GM19035 (cell line): ENCODE measurements around the gene NUTF2.
"Not testable (repeated sequence)": the region's sequence is repeated elsewhere in the genome, so short reads cannot be mapped to it uniquely, and the experiment has no call there.

Experiments
- ATAC-seq: cut with Tn5 transposase; IDR thresholded peaks from one replicate; pipeline ENCODE4 v1.9.1; 2021; ENCODE audit not compliant: unreplicated experiment

NUTF2 gene

DNA sequence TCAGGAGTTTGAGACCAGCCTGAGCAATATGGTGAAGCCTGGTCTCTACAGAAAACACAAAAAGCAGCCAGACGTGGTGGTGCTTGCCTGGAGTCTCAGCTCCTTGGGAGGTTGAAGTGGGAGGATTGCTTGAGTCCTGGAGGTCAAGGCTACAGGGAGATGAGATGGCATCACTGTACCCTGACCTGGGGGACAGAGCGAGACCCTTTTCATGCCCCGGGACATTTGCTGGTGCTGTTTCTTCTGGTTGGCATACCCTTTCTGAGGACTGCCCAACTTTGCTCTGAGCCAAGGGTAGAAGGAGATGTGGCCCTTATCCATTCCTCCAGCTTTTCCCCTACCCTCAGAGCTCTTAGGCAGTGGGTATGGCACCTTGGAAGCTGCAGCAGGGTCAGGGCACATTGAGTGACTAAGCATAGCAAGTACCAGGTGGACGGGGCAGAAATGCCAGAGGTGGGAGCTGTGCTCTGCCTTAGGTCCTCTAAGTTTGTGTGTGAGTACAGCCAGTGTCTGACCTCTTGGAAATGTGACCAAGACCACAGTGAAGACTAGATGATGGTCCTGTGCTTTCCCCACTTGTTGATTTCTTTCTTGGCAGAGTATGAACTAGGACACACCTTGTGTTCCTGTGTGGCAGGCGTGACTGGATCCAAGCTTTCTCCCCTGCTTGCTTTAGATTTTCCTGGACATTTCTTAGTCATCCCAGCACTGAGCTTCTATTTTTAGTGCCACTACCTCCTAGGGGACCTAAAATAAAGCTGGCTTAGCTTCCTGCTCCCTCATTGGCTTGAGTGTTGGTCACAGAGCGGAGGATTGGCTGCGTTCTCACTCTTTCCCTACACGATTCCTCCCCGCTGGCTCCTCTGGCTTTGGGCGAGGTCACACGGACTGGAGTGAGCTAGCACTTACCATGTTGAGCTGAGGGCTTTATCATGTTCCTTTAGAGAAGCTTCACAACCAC is 16.2 kb downstream of the NUTF2 start:
- no peak for ATAC-seq

DNA sequence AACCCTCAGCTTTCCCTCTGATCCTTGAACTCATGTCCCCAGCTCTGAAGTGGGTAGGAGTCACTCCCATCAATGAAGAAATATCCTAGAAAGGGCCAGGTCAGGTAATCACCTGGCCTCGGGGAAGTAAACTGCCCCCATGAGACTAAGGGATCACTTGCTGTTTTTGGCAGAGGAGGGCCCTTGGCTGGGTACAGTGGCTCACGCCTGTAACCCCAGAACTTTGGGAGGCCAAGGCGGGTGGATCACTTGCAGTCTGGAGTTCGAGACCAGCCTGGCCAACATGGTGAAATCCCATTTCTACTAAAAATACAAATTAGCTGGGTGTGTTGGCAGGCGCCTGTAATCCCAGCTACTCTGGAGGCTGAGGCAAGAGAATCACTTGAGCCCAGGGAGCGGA is 17.3 kb downstream of the NUTF2 start:
- not testable (repeated sequence) for ATAC-seq

DNA sequence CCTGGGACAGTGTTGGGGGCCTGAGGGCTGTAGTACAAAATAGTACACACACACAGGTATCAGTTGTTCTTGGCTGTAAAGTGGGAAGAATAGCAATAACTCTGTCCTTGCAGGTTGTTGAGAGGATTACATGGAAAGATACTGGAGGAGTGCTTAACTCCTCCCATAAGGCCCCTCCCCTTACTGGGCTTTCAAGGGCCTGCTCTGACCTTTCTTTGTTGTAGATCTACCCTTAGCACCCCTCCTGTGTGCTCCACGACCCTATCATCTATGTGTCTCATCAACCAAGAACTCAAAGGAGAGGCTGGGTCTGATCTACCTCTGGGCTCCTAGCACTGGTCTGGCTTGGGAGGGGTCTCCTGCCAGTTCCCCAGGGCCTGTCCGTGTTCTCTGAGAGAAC is 17.9 kb downstream of the NUTF2 start:
- no peak for ATAC-seq

DNA sequence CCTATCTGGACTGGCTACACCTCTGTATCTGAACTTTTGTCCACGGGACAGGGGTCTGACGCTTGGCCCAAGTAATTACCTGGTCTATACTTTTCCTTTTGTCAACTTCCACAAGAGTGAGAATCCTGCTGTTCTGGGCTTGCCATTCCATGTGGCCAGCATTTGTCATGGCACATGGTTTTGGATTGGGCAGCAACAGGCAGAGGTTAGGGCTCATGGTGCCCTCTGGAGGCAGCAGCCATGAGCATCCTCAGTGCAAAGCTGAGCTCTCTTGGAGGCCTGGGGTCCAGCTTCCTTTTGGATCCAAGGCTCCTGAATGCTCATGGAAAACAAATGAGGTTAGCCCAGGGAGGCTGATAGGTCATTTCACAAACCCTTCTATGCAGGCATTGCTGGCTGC is 18.6 kb downstream of the NUTF2 start:
- no peak for ATAC-seq

DNA sequence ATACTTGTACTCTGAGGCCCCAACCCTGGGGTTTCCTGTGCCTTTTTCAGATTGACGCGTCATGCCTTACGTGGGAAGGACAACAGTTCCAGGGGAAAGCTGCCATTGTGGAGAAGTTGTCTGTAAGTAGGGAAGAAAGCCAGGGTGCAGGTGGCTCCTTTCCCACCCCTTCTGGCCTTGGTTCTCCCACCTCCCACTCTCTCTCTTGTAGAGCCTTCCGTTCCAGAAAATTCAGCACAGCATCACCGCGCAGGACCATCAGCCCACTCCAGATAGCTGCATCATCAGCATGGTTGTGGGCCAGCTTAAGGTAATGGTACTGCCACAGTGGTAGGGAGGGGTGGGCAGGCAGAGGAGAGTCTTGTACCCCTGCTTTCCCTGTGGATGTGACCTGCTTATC is 21.6 kb downstream of the NUTF2 start:
- no peak for ATAC-seq

DNA sequence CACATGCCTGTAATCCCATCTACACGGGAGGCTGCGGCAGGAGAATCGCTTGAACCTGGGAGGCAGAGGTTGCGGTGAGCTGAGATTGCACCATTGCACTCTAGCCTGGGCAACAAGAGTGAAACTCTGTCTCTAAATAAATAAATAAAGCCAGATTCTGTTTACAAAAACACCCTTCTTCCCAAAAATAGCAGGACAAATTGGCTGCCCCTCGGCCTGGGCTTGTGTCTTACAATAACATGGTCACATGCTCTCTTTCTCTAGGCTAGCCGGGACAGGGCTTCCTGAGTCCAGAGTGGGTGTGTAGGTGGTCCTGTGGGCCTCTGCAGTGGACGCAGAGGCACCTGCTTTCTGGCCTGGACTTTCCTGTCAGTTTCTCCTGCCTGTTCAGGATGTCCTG is 22.9 kb downstream of the NUTF2 start:
- ATAC-seq = no peak

DNA sequence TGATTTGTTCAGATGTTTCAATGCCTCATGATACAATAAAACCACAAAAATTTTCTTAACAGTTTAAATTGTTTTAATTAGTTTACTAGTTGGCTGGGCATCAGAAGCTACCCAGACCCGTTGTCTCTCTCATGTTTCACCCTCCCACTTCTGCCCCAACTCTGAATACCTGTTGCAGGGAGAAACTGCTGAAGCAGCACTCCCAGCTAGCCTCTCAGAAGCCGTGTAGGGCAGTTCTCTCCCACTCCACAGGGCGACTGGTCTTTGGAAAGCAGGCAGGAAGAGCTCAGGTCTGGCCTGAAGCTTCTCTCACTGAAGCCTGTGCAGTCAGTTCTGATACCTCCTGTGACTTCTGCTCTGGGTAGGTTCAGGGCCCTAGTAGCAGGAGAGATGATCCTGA is 24.5 kb downstream of the NUTF2 start:
- no peak for ATAC-seq

DNA sequence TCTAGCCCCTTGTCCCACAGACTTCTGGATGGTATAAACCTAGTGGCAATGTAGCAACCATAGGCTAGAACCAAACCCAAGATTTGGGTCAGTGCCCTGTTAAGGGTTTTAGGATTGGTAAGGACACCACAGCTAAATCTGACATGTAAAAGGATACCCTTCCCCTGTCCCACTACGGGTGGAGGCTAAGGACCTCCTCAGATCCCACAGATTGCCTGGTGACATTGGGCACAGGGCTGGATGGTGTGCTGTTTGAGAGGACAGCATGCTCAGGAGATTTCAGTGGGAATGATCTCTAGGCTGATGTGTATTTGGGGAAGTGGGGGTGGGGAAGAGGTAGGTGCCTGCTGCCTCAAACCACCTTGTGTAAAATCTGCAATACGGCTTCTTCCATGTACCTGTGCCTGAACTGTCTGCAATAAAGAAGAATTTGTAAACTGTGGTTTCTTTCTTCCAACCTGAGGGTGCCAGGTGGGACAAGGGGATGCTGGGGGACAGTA is 25.4 kb downstream of the NUTF2 start:
- ATAC-seq = no peak

DNA sequence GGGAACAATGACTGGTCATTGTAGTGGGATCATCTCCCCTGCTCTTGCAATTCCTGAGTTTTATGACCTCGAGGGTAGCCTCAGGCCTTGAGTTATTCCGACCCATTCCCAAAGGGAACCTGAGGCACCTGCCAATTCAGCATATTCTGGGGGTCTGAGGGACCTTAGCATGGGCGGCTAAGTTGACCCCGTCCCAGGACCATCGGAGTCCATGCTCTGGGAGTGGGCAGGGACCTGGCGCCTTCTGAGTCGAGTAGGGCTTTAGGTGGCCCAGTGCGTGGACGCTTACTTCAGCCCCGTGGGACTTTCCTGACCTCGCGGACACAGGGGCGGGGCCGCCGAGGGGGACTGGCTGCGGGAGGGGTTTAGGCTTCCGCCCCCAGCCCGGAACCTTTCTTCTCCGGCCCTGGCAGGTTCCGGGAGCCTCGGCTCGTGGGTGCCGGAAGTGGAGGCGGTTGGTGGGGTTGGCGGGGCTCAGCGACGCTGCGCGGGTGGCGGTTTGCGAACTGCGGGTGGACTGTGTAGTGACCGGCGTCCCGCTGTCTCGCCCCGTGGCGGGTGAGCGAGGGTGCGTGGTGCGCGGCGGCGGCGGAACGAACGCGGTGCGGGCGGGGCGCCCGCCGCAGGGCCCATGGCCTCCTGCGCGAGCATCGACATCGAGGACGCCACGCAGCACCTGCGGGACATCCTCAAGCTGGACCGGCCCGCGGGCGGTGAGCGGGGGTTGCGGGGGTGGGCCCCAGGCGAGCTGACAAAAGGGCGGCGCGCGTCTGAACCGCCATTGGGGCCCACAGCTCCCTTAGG is 26.1 kb downstream of the NUTF2 start, which contains the start of gene EDC4:
Gene EDC4 (plus strand): TSS at position 422 of the 804 bp plus-strand sequence. CDS start 210 bp downstream, at position 632.
- peak; percentile 78 for ATAC-seq

DNA sequence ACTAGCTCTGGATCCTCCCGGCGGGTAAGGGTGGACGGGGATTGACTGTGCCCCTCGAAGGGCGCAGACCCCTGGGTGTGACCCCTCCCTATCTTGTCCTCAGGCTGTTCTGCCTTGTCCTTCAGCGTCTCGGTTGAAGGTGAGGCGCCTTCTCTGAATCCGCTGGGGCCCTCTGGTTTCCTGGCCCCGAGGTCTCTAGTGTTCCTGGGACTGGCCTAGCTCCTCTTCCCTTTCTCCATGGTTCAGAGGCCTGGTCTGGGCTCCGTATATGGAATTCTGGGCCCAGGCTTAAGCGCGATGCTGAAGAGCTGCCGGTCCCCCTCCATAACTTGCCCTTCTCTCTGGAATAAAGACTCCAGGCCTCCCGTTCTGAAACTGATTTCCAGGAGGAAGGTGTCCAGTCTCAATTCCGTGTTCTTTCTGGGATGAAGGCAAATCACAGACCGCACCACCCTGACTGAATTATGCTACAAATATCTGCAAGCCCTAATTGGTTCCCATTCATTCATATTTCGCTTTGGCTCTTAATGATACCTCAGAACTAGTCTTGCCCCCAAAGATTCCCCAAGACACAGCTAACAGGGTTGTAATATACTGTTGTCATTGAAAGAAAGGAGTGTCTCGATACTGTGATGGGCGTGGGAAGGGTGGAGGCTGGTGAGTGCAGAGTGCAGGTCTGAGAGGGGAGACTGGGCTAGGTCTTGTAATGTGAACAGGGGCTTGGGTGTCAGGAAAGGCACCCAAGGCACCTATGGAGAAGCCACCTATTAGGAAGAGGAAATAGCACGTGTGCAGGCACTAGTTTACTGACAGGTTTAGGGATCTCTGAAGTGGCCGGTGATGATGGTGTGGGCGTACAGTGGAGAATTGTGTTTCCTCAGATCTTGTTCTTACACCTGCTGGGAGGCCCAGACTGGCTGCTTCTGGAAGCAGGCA is 27.0 kb downstream of the NUTF2 start:
- ATAC-seq = peak; percentile 24

DNA sequence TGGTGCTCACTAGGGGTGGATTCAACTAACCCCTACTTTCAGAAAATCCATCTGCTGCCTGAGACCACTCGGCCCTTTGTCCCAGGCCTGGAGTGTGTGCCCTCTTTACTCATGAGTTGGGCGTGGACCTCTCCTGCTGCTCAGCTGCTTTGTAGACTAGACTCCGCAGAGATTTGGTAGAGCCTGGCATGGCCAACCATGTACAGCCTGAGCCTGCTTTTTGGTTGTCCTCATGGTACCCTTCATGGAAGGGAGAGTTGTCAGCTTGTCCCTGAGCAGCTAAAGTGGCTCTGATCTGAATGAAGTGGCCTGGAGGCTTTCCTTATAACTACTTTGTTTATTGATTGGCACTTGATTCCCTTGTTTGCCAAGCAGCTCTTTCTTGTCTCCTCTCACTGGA is 27.6 kb downstream of the NUTF2 start:
- ATAC-seq = no peak

DNA sequence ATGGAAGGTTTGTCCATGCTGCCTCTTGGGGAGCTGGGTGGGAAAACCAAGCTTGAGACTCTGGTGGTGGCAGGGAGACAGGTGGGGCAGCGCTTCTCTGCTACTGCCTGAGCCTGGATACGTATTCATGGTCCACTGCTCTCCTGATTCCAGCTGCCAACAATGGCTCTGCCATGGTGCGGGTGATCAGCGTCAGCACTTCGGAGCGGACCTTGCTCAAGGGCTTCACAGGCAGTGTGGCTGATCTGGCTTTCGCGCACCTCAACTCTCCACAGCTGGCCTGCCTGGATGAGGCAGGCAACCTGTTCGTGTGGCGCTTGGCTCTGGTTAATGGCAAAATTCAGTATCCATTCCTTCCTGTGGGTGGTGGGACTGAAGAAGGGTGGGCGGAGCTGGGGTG is 30.3 kb downstream of the NUTF2 start:
- ATAC-seq = no peak

DNA sequence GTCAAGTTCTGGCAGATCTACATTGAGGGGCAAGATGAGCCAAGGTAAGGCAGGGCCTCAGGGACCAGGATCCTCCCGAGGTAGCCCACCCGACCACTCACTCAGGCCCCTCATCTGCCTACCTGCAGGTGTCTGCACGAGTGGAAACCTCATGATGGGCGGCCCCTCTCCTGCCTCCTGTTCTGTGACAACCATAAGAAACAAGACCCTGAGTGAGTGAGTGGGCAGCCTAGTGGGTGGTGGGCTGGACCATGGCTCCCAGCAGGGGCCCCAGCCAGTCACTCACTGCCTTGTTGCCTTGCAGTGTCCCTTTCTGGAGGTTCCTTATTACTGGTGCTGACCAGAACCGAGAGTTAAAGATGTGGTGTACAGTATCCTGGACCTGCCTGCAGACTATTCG is 31.5 kb downstream of the NUTF2 start:
- no peak for ATAC-seq

DNA sequence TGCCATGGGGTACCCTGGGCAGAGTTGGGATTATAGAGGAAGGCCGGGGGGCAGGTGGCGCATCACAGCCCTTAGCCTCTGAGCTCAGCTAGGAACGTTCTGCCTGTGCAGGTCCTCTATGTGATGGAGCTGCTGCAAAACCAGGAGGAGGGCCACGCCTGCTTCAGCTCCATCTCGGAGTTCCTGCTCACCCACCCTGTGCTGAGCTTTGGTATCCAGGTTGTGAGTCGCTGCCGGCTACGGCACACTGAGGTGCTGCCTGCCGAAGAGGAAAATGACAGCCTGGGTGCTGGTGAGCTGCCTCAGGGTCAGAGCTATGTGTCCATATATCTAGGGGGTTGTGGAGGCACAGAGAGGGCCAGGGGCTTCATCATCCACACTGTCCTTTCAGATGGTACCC is 32.1 kb downstream of the NUTF2 start:
- ATAC-seq = no peak

DNA sequence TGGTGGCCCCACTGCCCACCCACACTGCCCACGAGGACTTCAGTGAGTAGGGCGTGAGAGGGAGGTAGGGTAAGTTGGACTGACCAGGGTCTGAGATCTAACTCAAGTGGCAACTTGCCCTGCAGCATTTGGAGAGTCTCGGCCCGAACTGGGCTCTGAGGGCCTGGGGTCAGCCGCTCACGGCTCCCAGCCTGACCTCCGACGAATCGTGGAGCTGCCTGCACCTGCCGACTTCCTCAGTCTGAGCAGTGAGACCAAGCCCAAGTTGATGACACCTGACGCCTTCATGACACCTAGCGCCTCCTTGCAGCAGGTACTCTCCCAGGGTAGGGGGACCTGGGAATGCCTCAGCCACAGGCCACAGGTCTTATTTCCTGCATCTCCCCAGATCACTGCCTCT is 32.7 kb downstream of the NUTF2 start:
- no peak for ATAC-seq

DNA sequence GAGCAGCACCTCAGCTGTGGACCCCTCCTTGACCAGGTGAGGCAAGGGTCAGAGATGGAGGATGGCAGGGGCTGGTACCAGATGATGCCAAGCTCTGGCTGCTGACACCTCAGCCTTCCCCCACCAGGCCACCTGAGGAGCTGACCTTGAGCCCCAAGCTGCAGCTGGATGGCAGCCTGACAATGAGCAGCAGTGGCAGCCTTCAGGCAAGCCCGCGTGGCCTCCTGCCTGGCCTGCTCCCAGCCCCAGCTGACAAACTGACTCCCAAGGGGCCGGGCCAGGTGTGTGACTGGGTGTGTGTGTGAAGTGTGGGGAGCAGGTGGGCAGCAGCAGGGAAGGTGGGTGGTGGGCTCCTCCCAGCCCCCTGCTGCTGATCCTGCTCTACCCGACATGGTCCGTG is 33.2 kb downstream of the NUTF2 start:
- no peak for ATAC-seq

DNA sequence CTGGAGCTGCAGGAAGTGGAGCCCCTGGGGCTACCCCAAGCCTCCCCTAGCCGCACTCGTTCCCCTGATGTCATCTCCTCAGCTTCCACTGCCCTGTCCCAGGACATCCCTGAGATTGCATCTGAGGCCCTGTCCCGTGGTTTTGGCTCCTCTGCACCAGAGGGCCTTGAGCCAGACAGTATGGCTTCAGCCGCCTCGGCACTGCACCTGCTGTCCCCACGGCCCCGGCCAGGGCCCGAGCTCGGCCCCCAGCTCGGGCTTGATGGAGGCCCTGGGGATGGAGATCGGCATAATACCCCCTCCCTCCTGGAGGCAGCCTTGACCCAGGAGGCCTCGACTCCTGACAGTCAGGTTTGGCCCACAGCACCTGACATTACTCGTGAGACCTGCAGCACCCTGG is 33.9 kb downstream of the NUTF2 start:
- ATAC-seq = no peak

DNA sequence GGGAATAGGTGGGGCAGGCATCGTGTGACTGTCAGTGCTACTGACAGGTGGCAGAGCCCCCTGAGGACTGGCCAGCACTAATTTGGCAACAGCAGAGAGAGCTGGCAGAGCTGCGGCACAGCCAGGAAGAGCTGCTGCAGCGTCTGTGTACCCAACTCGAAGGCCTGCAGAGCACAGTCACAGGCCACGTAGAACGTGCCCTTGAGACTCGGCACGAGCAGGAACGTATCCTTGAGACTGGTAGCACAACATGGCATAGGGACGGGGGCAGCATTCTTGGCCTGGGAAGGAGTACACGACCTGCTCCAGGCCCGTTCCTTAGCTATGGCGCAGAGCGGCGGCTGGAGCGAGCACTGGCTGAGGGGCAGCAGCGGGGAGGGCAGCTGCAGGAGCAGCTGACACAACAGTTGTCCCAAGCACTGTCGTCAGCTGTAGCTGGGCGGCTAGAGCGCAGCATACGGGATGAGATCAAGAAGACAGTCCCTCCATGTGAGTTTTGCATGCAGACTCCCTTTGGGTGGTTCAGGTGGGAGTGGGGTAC is 35.0 kb downstream of the NUTF2 start:
- ATAC-seq = no peak

DNA sequence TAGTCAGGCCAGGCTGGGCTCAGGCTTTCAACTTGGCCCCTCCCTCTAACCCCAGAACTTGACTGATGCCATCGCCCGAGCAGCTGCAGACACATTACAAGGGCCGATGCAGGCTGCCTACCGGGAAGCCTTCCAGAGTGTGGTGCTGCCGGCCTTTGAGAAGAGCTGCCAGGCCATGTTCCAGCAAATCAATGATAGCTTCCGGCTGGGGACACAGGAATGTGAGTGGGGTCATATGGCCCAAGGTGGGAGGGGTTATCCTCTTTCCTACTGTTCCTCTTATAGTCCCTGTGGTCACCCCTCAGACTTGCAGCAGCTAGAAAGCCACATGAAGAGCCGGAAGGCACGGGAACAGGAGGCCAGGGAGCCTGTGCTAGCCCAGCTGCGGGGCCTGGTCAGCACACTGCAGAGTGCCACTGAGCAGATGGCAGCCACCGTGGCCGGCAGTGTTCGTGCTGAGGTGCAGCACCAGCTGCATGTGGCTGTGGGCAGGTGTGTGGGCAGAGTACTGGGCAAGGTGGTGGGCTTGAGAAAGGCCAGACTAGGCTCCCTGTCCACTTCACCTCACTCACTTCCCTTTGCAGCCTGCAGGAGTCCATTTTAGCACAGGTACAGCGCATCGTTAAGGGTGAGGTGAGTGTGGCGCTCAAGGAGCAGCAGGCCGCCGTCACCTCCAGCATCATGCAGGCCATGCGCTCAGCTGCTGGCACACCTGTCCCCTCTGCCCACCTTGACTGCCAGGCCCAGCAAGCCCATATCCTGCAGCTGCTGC is 35.8 kb downstream of the NUTF2 start:
- ATAC-seq = no peak
